GM18867 (cell line): ENCODE data around the gene BCAR1.
"Not testable (repeated sequence)": the region's sequence is repeated elsewhere in the genome, so short reads cannot be mapped to it uniquely, and the experiment has no call there.

Experiments used
- ATAC-seq: cut with Tn5 transposase; IDR thresholded peaks from one replicate; pipeline ENCODE4 v1.9.1; 2021; ENCODE audit warnings: mild to moderate bottlenecking, moderate library complexity; ENCODE audit not compliant: unreplicated experiment

The BCAR1 gene

GRCh38 chr16:75241955-75242354 is 9.5 kb downstream of the BCAR1 start:
- no peak for ATAC-seq

DNA sequence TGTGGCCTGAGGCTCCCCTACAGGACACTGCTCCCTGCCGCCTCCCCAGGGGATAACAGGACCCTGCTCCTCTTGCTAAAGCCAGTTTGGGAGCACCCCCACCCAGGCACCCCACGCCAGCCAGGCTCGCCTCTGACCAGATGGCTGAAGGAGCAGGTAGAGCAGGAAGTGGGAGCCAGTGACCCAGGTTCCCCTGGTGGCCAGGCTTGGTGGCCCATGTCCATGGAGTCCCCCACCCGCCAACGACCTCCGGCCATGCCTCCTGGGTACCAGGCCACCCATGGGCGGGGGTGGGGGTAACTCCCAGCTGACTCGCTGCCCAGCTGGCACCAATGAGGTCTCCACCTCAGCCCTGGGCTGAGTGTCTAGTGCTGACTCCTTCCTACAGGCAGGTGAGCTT is 10.0 kb downstream of the BCAR1 start:
- no peak for ATAC-seq

- ATAC-seq: not testable (repeated sequence)
Observed at GRCh38 chr16:75240633-75241032, 10.8 kb downstream of the BCAR1 start.

DNA sequence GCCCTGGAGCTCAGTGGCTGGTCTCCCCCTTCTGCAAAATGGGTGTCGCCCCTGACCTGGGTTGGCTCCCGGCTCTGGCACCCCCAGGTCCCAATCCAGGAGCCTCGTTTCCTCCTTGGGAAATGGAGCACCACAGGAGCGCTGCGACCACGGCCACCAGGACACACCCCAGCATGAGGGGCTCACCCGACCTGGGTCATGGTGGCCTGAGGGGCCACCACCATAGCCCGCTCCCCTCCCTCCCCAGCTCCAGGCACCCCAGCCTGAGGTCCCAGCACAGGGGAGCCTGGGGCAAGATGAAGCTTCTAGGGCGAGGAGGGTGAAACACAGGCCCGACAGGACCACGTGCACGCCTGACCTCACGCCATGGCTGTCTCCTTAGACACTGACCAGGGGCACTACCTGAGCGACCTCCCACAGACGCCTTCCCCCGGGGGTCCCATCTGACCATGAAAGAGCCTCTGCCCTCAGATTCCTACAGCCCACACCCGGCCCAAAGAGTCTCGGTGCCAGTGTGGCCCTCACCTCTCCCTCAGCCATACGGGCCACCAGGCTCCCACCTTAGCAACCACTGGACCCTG is 11.8 kb downstream of the BCAR1 start:
- no peak for ATAC-seq

GRCh38 chr16:75238853-75239541 is 12.4 kb downstream of the BCAR1 start:
- no peak for ATAC-seq

- no peak for ATAC-seq
Observed at GRCh38 chr16:75238132-75238852, 13.1 kb downstream of the BCAR1 start.

GRCh38 chr16:75237398-75238131 is 13.9 kb downstream of the BCAR1 start:
- ATAC-seq: no peak

DNA sequence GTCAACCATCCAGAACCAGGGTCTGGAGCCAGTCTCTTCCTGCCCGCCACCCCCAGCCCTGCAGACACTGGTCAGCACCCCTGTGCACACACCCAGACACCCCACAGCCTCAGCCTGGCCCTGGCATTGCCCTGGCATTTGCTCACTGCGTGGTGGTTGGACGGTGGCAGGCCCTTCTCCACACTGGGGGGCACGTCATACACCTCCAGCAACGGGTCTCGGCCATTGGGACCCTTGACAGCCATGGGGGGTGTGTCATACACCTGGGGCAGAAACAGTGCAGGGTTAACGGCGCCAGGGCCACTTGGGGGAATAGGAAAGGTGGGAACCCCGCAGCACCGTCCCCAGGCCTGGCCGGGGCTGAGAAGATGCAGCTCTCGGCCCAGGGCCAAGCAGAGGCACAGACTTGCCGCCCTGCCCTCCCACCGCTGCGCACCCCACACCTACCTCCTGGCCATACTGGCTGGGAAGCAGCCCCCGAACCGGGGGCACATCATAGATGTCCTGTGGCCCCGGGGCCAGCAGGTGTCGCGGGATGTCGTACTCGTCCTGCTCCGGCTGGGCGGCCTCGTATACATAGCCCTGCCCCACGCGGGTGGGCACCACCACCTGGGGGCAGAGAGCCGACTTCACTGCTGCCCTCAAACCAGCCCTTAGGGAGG is 14.6 kb downstream of the BCAR1 start:
- no peak for ATAC-seq

- no peak for ATAC-seq
Observed at GRCh38 chr16:75236232-75236631, 15.2 kb downstream of the BCAR1 start.

DNA sequence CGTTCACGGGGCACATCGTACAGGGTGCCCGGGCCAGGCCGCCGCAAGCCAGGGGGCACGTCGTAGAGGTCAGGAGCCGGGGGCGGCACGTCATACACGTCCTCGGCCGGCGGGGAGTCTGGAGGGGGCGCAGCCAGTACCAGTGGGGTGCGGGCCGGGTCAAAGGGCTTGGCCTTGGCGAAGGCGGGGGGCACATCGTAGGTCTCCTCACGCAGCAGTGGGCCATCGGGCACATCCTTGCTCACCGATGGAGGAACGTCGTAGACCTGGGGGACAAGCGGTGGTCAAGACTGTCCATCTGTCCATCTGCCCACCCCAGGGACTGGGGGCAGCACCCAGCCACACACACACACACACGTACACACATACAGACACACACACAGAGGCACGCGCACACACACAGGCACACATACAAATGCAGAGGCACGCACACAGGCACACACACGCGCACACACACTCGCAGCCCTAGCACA is 15.7 kb downstream of the BCAR1 start:
- ATAC-seq: no peak

DNA sequence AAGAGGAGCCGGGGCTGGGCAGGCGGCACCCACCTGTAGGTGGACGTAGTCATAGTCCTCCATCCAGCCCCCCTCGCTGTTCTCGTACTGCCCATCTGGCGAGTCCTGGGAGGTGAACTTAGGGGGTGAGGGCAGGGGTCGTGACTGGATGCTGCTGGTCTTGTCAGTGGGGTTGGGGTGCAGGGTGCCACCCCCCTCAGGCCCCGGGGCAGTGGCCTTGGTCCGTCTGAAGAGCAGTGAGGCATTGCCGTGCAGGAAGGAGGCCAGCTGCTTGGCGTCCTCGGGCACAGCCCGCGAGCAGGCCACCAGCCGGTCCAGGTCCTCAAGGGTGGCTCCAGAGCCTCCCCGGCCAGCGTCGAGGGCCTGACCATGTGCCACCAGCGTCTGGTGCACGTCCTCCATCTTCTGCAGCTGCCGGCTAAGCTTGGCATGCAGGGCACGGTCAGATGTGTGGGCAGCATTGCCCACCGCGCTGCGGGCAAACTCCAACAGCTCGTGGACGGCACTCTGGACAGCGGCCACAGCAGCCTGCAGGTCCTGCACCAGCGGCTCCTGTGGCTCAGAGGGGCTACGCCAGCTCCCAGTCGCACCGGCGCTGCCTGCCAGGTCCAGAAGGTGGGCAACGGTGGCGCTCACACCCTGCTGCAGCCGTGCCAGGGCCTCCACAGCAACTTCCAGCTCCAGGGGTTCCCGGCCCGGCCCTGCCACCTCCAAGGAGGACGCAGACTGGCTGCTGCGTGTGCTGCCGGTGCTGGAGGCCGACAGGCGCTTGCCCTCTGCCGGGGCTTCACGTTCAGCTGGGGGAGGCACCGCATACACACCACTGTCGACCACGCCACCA is 16.3 kb downstream of the BCAR1 start:
- no peak for ATAC-seq

DNA sequence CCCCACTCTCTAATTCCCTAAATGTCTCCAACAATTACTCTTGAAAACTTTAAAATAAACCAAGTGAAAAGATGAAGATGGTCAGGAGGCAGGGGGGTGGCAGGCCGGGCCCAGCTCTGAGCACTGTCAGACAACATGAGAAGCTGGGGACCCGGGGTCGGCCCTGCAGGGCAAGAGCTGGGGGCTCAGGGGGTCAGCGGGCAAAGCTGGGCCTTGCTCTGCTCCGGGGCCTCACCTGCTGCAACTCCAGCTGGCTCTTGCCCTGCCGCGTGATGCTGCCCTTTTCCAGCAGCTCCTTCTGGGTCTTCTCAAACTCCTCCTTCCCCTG is 17.8 kb downstream of the BCAR1 start:
- no peak for ATAC-seq

DNA sequence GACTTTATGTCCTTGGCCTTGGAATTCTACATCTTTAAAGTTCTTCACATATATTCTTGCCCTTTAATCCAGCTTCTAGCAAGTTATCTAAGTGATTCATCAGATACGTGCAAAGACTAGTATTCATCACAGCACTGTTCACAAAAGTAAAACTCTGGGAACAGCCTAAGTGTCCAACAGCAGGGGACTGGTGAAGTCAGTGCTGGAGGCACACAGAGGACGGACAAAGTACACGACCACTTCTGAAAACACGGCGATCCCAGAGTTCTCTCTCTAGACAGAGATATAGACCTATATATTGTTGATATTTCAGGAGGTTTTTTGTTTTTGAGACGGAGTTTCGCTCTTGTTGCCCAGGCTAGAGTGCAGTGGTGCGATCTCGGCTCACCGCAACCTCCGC is 19.9 kb downstream of the BCAR1 start:
- no peak for ATAC-seq

GRCh38 chr16:75230471-75231110 is 20.8 kb downstream of the BCAR1 start:
- ATAC-seq: no peak

DNA sequence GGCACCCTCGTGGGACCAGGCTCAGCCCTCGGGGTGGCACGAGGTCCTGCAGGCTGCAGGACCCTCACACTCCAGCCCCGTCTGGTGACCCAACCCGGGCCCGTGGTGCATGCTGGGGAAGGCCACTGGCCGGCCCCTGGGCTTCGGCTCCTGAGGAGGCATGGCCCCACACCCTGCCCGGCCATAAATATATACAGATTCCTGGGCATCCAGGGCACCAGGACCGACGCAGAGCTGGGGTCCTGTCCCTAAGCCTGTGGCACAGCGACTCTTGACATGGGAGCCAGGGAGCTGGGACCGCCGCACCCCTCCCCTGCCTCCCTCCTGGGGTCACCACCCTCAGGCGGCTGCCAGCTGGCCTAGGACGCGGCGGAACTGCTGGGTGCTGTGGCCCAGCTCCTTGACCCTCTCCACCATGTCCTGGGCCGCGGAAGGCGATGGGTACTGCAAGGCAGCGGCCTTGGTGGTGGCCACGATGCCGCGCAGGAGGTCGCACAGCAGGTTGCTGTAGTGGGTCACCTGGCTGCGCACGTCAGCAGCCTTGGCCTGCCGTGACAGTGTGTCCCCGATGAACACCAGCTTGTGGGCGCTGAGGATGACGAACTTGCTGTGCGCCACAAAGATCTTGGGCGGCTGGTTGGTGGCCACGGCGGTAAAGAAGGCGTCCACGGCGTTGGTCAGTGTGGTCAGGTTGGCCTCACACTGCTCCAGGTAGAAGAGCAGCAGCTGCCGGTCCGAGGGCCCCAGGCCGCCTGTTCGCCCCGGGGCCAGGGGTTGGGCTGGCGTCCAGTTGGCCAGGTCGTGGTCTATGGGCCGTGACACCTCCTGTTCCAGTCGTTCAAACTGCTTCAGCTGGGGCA is 22.0 kb downstream of the BCAR1 start:
- no peak for ATAC-seq

GRCh38 chr16:75228143-75228976 is 23.1 kb downstream of the BCAR1 start:
- no peak for ATAC-seq

DNA sequence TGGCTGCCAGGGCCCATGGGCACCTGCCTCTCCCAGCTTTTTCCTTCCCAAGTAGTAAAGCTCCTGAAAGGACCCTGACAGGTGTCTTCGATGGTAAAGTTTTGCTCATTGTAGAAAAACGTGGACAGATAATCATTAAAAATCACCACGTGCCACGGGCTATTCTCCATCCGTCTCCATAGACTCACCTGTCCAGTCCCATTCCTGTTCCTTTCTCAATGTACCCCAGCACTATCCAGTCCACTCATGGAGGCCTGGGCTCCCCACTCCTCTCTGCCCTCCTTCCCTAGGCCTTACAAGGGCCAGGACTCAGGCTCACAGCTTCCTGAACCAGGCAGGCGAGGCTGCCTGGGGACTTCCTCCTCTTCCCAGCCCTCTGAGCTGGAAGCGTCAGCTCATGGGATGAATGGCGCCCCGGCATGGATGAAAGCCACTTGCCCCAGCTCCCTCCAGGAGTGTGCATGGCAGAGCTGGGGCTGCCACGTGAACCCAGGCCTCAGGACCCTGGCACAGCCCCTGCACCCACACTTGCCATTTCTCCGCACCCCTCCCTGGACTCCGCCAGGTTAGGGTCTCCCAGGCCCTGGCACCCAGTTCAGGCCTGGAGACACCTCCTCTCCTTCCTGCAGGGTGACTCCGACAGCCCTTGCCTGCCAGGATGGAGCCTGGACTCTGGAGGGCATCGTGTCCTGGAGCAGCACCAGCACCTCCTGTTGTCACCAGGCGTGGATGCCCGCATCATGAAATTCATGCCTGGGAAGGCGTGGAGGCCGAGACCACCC is 23.9 kb downstream of the BCAR1 start:
- ATAC-seq: no peak
